GM18867 (cell line): ENCODE data around the gene GNAI3.
A peak's percentile ranks its signal among the peaks of the same experiment; 100 is the strongest.

Experiments used
- ATAC-seq: cut with Tn5 transposase; IDR thresholded peaks from one replicate; pipeline ENCODE4 v1.9.1; 2021; ENCODE audit warnings: mild to moderate bottlenecking, moderate library complexity; ENCODE audit not compliant: unreplicated experiment

GNAI3 gene

GRCh38 chr1:109634771-109635750 lies 86.6 kb downstream of the GNAI3 start:
- ATAC-seq, result no peak

- ATAC-seq, result no peak
Measured at GRCh38 chr1:109635862-109636200, 87.4 kb downstream of the GNAI3 start.

- no peak for ATAC-seq
Measured at GRCh38 chr1:109636201-109636952, 88.0 kb downstream of the GNAI3 start.

GRCh38 chr1:109637446-109637845 lies 89.0 kb downstream of the GNAI3 start:
- ATAC-seq, result no peak

- no peak for ATAC-seq
Measured at GRCh38 chr1:109639063-109639840, 90.8 kb downstream of the GNAI3 start.

GRCh38 chr1:109639841-109640184 lies 91.4 kb downstream of the GNAI3 start:
- no peak for ATAC-seq

GRCh38 chr1:109640285-109640865 lies 92.0 kb downstream of the GNAI3 start:
- ATAC-seq, result peak; percentile 50

- no peak for ATAC-seq
Measured at GRCh38 chr1:109641078-109641740, 92.8 kb downstream of the GNAI3 start.

GRCh38 chr1:109641861-109642260 lies 93.4 kb downstream of the GNAI3 start:
- no peak for ATAC-seq

- no peak for ATAC-seq
Measured at GRCh38 chr1:109642626-109643025, 94.2 kb downstream of the GNAI3 start.

- ATAC-seq, result peak; percentile 91
Measured at GRCh38 chr1:109643385-109644230, 95.2 kb downstream of the GNAI3 start.

GRCh38 chr1:109644670-109645069 lies 96.3 kb downstream of the GNAI3 start:
- ATAC-seq, result no peak

GRCh38 chr1:109649491-109649914 lies 101.1 kb downstream of the GNAI3 start:
- no peak for ATAC-seq

GRCh38 chr1:109650609-109651008 lies 102.2 kb downstream of the GNAI3 start:
- no peak for ATAC-seq

GRCh38 chr1:109652402-109652801 lies 104.0 kb downstream of the GNAI3 start:
- no peak for ATAC-seq

- ATAC-seq, result no peak
Measured at GRCh38 chr1:109653306-109653705, 104.9 kb downstream of the GNAI3 start.

- no peak for ATAC-seq
Measured at GRCh38 chr1:109654519-109654918, 106.1 kb downstream of the GNAI3 start.

- ATAC-seq, result peak; percentile 91
Measured at GRCh38 chr1:109655615-109656519, 107.5 kb downstream of the GNAI3 start, which contains the start of gene GSTM4. Gene GSTM4, plus strand, starts transcription at chr1:109656099. Its CDS starts 291 bp downstream, at chr1:109656390.
